Measurements from ENCODE around the gene SPACDR. TPM values are rescaled to one million over a fixed set of nuclear protein-coding genes. Genes with fewer than 3 reads are reported as not detected.
"Not testable (repeated sequence)": the region's sequence is repeated elsewhere in the genome, so short reads cannot be mapped to it uniquely, and the experiment has no call there.

The SPACDR gene
- total RNA-seq, 1 donor from 2014 or later = not detected

- Histone ChIP-seq H3K4me3 (no peak overlapping the region), H3K36me3 (no peaks in the 10 kb centered on the region), H3K4me1 (no peaks in the 10 kb centered on the region), H3K27ac (no peak overlapping the region), H3K9me3 (no peaks in the 10 kb centered on the region), H3K27me3 (no peaks in the 10 kb centered on the region)
- no peak for TF ChIP-seq POLR2A (IDR thresholded peaks at IDR 0.05)
- no peak for TF ChIP-seq POLR2AphosphoS5 (IDR thresholded peaks at IDR 0.05; ENCODE audit: insufficient read depth in 1 of 2, low read depth in 1 of 2)
- TF ChIP-seq CTCF (IDR thresholded peaks at IDR 0.05) = no peak
- DNase-seq (ENCODE audit: extremely low spot score in 2 of 2) = no peak
- intact Hi-C loops (cut with DNase I) = no loop called here
These were observed 42.4 kb upstream of the SPACDR start for GRCh38 chr7:100506356-100506923.

DNA sequence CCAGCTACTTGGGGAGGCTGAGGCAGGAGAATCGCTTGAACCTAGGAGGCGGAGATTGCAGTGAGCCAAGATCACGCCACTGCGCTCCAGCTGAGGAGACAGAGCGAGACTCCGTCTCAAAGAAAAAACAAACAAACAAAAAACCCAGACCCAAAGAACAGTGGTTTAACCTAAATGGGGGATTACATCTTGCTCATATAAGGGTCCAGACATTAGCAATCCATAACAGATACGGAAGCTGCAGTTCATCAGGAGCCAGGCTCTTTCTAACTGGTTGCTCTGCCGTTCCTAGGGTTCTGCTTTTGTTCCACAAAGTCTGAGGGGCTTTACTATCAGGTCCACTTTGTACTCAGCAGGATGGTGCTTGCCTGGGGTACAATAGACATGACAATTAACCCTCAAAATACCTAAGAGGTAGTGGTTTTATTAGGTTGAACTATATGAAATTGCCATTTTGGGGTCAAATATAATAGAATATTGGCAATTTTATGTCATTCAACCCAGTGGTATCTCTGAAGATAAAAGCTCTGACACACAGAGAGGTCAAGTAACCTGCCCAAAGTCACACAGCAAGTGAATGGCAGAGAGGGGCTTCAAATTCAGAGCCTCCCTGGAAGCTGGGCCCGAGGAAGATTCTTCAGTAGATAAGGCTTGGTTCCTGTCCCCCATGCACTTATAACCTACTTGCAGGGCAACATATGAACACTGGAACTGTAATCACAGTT, 41.0 kb upstream of the SPACDR start:
- no peaks in the 10 kb centered on the region for H3K27me3 ChIP-seq
- no peak for TF ChIP-seq POLR2AphosphoS5 (IDR thresholded peaks at IDR 0.05; ENCODE audit: insufficient read depth in 1 of 2, low read depth in 1 of 2)
- TF ChIP-seq CTCF (IDR thresholded peaks at IDR 0.05) = no peak
- TF ChIP-seq POLR2A (IDR thresholded peaks at IDR 0.05) = no peak
- intact Hi-C loops (cut with DNase I) = no loop called here
- H3K4me3 ChIP-seq = no peak overlapping the region
- no peaks in the 10 kb centered on the region for H3K4me1 ChIP-seq
- H3K36me3 ChIP-seq = no peaks in the 10 kb centered on the region
- H3K9me3 ChIP-seq = no peaks in the 10 kb centered on the region
- DNase-seq (ENCODE audit: extremely low spot score in 2 of 2) = no peak
- no peak overlapping the region for H3K27ac ChIP-seq

DNA sequence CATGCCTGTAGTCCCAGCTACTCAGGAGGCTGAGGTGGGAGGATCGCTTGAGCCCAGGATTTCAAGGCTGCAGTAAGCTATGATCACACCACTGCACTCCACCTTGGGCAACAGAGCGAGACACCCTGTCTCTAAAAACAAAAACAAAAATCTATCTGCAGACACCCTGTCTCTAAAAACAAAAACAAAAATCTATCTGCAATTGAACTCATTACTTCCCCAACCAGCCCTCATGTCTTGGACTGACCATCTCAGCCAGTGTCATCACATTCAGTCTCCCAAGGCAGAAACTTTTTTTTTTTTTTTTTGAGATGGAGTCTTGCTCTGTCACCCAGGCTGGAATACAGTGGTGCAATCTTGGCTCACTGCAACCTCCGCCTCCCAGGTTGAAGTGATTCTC, 40.0 kb upstream of the SPACDR start:
- intact Hi-C loops (cut with DNase I); H3K27me3 ChIP-seq; H3K9me3 ChIP-seq; H3K4me1 ChIP-seq; DNase-seq (ENCODE audit: extremely low spot score in 2 of 2); H3K27ac ChIP-seq; H3K36me3 ChIP-seq; H3K4me3 ChIP-seq: not testable (repeated sequence)

DNA sequence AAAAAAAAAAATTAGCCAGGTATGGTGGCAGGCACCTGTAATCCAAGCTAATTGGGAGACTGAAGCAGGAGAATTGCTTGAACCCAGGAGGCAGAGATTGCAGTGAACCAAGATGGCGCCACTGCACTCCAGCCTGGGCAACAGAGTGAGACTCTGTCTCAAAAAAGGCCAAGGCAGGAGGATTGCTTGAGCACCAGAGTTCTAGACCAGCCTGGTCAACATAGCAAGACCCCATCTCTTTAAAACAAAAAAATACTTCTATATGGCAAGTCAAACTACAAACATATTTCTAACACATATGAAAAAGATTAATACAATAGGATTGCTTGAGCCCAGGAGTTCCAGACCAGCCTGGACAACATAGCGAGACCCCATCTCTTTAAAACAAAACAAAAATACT, 36.7 kb upstream of the SPACDR start:
- DNase-seq (ENCODE audit: extremely low spot score in 2 of 2); H3K4me3 ChIP-seq; H3K27ac ChIP-seq; H3K27me3 ChIP-seq; H3K4me1 ChIP-seq; intact Hi-C loops (cut with DNase I); H3K9me3 ChIP-seq; H3K36me3 ChIP-seq: not testable (repeated sequence)

DNA sequence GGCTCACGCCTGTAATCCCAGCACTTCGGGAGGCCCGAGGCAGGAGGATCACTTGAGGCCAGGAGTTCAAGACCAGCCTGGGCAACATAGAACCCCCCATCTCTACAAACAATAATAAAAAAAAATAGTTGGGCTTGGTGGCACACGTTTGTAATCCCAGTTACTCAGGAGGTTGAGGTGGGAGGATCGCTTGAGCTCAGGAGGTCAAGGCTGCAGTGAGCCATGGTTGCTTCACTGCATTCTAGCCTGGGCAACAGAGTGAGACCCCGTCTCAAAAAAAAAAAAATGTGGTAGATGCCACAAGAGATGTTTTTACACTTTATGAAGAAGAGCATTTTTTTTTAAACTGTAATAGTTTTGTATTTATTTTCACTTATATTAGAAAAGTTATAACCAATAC, 32.4 kb upstream of the SPACDR start:
- Histone ChIP-seq H3K4me3 (no peak overlapping the region), H3K27ac (no peak overlapping the region), H3K9me3 (no peaks in the 10 kb centered on the region), H3K36me3 (no peaks in the 10 kb centered on the region), H3K27me3 (no peaks in the 10 kb centered on the region), H3K4me1 (peaks cover 12% of the 10 kb centered on the region)
- no peak for TF ChIP-seq POLR2AphosphoS5 (IDR thresholded peaks at IDR 0.05; ENCODE audit: insufficient read depth in 1 of 2, low read depth in 1 of 2)
- TF ChIP-seq CTCF (IDR thresholded peaks at IDR 0.05) = no peak
- no peak for TF ChIP-seq POLR2A (IDR thresholded peaks at IDR 0.05)
- no peak for DNase-seq (ENCODE audit: extremely low spot score in 2 of 2)
- intact Hi-C loops (cut with DNase I) = no loop called here

DNA sequence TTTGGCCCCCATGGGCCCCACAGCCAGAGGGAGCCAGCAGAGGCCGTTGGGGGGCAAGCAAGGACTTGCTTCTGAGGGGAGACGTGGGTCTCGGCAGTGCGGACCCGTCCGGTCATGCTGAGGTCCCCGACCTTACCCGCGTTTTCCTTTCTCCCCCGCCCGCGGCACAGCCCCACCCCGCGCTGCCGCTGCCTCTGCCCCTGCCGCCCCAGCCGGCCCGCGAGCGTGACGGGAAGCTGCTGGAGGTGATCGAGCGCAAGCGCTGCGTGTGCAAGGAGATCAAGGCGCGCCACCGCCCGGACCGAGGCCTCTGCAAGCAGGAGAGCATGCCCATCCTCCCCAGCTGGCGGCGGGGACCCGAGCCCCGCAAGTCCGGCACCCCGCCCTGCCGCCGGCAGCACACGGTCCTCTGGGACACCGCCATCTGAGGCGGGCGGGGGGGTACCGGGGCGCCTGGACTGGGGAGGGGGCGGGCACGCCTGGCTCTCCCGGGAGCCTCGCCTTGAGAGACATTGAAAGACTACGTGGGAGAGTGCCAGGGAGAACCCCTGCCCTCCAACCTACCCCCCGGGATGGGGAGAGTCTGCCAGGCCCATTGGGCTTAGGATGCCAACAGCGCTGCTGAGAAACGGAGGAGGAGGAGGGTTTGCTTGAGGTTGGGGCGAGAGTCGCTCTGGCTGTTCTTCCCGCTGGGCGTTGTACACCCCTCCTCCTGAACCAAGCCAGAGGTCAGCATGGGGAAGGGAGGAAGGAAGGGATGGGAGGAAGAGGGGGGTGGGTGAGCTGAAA, 29.6 kb upstream of the SPACDR start:
- peak overlapping the region; percentile 66 for H3K27ac ChIP-seq

More for the DNA sequence above, 29.6 kb upstream of the SPACDR start:
- no peaks in the 10 kb centered on the region for H3K27me3 ChIP-seq
- no peaks in the 10 kb centered on the region for H3K36me3 ChIP-seq
- H3K9me3 ChIP-seq = no peaks in the 10 kb centered on the region
- TF ChIP-seq POLR2A (IDR thresholded peaks at IDR 0.05) (no peak), CTCF (IDR thresholded peaks at IDR 0.05) (no peak), POLR2AphosphoS5 (IDR thresholded peaks at IDR 0.05; ENCODE audit: insufficient read depth in 1 of 2, low read depth in 1 of 2) (no peak)
- peaks cover 20% of the 10 kb centered on the region for H3K4me1 ChIP-seq
- no peak for DNase-seq (ENCODE audit: extremely low spot score in 2 of 2)
- peak overlapping the region; percentile 43 to 61 for H3K4me3 ChIP-seq
- intact Hi-C loops (cut with DNase I) = no loop called here

All from vagina (tissue), 2 donors.